Osteocyte (in vitro differentiated cells): ENCODE data around the gene CENPP. TPM values are rescaled to one million over a fixed set of nuclear protein-coding genes. Genes with fewer than 3 reads are reported as not detected.
A peak's percentile ranks its signal among the peaks of the same experiment; 100 is the strongest.

Source experiments
- DNase-seq: peaks from one replicate; pipeline ENCODE4 v3.0.0; 2021; ENCODE audit warnings: mixed read lengths; ENCODE audit not compliant: unreplicated experiment; ENCODE audit errors: extremely low spot score
- H3K27ac Mint-ChIP-seq: one replicate; pipeline ENCODE4 v1.8.0; 2021; ENCODE audit warnings: mild to moderate bottlenecking, mixed read lengths; ENCODE audit not compliant: unreplicated experiment
- H3K27me3 Mint-ChIP-seq: one replicate; pipeline ENCODE4 v1.8.0; 2021; ENCODE audit warnings: mixed read lengths; ENCODE audit not compliant: unreplicated experiment
- H3K36me3 Mint-ChIP-seq: one replicate; pipeline ENCODE4 v1.8.0; 2021; ENCODE audit warnings: mixed read lengths; ENCODE audit not compliant: unreplicated experiment
- H3K4me1 Mint-ChIP-seq: one replicate; pipeline ENCODE4 v1.8.0; 2021; ENCODE audit warnings: mixed read lengths; ENCODE audit not compliant: unreplicated experiment
- H3K4me3 Mint-ChIP-seq: one replicate; pipeline ENCODE4 v1.8.0; 2021; ENCODE audit warnings: mild to moderate bottlenecking, moderate library complexity, mixed read lengths; ENCODE audit not compliant: unreplicated experiment
- H3K9me3 Mint-ChIP-seq: one replicate; pipeline ENCODE4 v1.8.0; 2021; ENCODE audit warnings: mixed read lengths; ENCODE audit not compliant: unreplicated experiment
- CTCF ChIP-seq: fragments of 200-600 bp; sonication (generic); IDR thresholded peaks from 2 replicates; pipeline ENCODE4 v1.5.0; 2021; ENCODE audit warnings: antibody characterized with exemption, mild to moderate bottlenecking, moderate library complexity
- total RNA-seq: library from RNA; stranded (reverse); gene quantifications from 2 replicates; pipeline ENCODE4 v1.2.1, GENCODE V29; 2021

The CENPP gene
- total RNA-seq, 1 donor from 2014 or later, result 11.6 TPM

- Mint-ChIP-seq H3K27me3 (no peaks in the 10 kb centered on the region), H3K27ac (no peak overlapping the region), H3K36me3 (peaks cover 3% of the 10 kb centered on the region), H3K4me3 (no peak overlapping the region), H3K9me3 (no peaks in the 10 kb centered on the region), H3K4me1 (peaks cover 3% of the 10 kb centered on the region)
- DNase-seq, result no peak
- no peak for TF ChIP-seq CTCF
Observed at GRCh38 chr9:92543972-92544371, 218.2 kb downstream of the CENPP start.

- Mint-ChIP-seq H3K36me3 (peaks cover 3% of the 10 kb centered on the region), H3K9me3 (no peaks in the 10 kb centered on the region), H3K4me3 (no peak overlapping the region), H3K27me3 (no peaks in the 10 kb centered on the region), H3K27ac (no peak overlapping the region), H3K4me1 (peaks cover 3% of the 10 kb centered on the region)
- DNase-seq, result no peak
- no peak for TF ChIP-seq CTCF
Observed at GRCh38 chr9:92545002-92545510, 219.3 kb downstream of the CENPP start.

GRCh38 chr9:92547356-92547755 is 221.6 kb downstream of the CENPP start:
- Mint-ChIP-seq H3K27ac (no peak overlapping the region), H3K4me1 (peaks cover 11% of the 10 kb centered on the region), H3K4me3 (no peak overlapping the region), H3K36me3 (peaks cover 3% of the 10 kb centered on the region), H3K9me3 (no peaks in the 10 kb centered on the region), H3K27me3 (no peaks in the 10 kb centered on the region)
- no peak for DNase-seq
- TF ChIP-seq CTCF, result no peak

- Mint-ChIP-seq H3K4me1 (peaks cover 8% of the 10 kb centered on the region), H3K27ac (peak overlapping the region; percentile 9), H3K9me3 (no peaks in the 10 kb centered on the region), H3K36me3 (no peaks in the 10 kb centered on the region), H3K27me3 (no peaks in the 10 kb centered on the region), H3K4me3 (no peak overlapping the region)
- TF ChIP-seq CTCF, result no peak
- DNase-seq, result no peak
Observed at GRCh38 chr9:92550765-92551164, 225.0 kb downstream of the CENPP start.

GRCh38 chr9:92558612-92559374 is 233.0 kb downstream of the CENPP start:
- no peak for DNase-seq
- H3K27ac Mint-ChIP-seq, result no peak overlapping the region
- peaks cover 20% of the 10 kb centered on the region for H3K4me1 Mint-ChIP-seq
- no peaks in the 10 kb centered on the region for H3K27me3 Mint-ChIP-seq
- peaks cover 6% of the 10 kb centered on the region for H3K9me3 Mint-ChIP-seq
- no peak overlapping the region for H3K4me3 Mint-ChIP-seq
- peaks cover 2% of the 10 kb centered on the region for H3K36me3 Mint-ChIP-seq
- TF ChIP-seq CTCF, result no peak
